Measurements from ENCODE around the gene FHDC1. TPM values are rescaled to one million over a fixed set of nuclear protein-coding genes. Genes with fewer than 3 reads are reported as not detected.

Gene FHDC1
- total RNA-seq, 1 experiment from 2014 or later, result 18.1 TPM

DNA sequence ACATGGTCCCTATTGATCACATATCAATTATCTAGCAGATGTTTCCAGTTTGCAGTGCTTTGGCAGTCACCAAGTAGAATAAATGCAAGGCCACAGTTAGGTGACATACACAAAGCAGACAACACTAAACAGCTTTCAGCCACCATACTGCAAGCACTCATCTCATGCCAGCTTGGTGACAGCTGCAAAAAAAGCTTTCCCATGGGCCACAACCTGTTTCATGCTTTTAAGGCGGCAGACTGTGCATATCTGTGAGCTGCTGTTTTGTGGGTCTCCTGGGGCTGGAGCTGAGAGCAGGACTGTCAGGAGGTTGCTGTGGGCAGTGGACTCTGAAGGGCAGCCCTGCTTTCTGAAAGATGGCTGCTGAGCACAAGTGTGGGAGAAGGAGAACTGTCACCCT lies 82.6 kb downstream of the FHDC1 start:
- H3K36me3 Mint-ChIP-seq, result no peaks in the 10 kb centered on the region
- no peak for DNase-seq (ENCODE audit: low spot score)
- ChIA-PET CTCF (no interaction called here), POLR2A (no interaction called here)
- TF ChIP-seq MYBL2 (CRISPR knock-in tag; IDR thresholded peaks at IDR 0.05) (no peak), NR1H2 (CRISPR knock-in tag; IDR thresholded peaks at IDR 0.05) (no peak), ZNF416 (CRISPR knock-in tag; IDR thresholded peaks at IDR 0.05) (no peak), MXD4 (CRISPR knock-in tag; IDR thresholded peaks at IDR 0.05; ENCODE audit: borderline replicate concordance) (no peak), SMAD4 (CRISPR knock-in tag; IDR thresholded peaks at IDR 0.05) (no peak), KAT7 (CRISPR knock-in tag; IDR thresholded peaks at IDR 0.05; ENCODE audit: borderline replicate concordance) (no peak), JAZF1 (CRISPR knock-in tag; IDR thresholded peaks at IDR 0.05) (no peak), ZNF263 (CRISPR knock-in tag; IDR thresholded peaks at IDR 0.05; ENCODE audit: low read depth) (no peak), NFATC4 (CRISPR knock-in tag; IDR thresholded peaks at IDR 0.05) (no peak), JUN (CRISPR knock-in tag; IDR thresholded peaks at IDR 0.05) (no peak), GRHL2 (CRISPR knock-in tag; IDR thresholded peaks at IDR 0.05; ENCODE audit: insufficient replicate concordance, severe bottlenecking) (no peak), ZNF396 (CRISPR knock-in tag; IDR thresholded peaks at IDR 0.05; ENCODE audit: borderline replicate concordance) (no peak)
- TF ChIP-seq, protein P1, sequence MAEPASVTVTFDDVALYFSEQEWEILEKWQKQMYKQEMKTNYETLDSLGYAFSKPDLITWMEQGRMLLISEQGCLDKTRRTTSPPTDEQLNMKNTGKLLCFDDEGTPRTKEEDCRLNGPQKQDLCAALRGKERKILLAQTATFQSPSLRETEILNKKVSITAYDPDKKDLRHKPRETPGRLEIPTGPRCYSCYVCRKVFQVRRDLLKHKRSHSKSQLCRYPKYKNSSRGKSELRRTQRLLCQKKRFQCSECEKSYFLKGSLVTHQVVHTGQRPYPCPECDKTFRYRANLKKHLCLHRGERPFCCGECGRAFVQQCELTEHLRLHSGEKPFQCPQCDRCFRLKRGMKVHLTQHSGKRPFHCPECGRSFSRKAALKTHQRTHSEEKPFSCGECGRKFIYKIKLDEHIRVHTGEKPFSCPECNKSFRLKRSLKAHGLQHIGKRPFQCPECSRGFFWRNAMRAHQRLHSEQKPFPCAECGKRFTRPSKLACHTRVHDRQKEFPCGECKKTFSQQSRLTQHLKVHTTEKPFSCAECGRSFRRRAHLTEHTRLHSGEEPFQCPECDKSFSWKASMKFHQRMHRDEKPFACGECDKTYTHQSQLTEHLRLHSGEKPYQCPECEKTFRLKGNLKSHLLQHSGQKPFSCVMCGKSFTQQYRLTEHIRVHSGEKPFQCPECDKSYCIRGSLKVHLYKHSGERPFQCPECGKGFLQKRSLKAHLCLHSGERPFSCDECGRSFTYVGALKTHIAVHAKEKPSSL (CRISPR knock-in tag; conservative IDR thresholded peaks at IDR 0.05), result no peak
- TF ChIP-seq, protein P2, sequence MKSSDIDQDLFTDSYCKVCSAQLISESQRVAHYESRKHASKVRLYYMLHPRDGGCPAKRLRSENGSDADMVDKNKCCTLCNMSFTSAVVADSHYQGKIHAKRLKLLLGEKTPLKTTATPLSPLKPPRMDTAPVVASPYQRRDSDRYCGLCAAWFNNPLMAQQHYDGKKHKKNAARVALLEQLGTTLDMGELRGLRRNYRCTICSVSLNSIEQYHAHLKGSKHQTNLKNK (CRISPR knock-in tag; IDR thresholded peaks at IDR 0.05), result no peak
- TF ChIP-seq, protein P3, sequence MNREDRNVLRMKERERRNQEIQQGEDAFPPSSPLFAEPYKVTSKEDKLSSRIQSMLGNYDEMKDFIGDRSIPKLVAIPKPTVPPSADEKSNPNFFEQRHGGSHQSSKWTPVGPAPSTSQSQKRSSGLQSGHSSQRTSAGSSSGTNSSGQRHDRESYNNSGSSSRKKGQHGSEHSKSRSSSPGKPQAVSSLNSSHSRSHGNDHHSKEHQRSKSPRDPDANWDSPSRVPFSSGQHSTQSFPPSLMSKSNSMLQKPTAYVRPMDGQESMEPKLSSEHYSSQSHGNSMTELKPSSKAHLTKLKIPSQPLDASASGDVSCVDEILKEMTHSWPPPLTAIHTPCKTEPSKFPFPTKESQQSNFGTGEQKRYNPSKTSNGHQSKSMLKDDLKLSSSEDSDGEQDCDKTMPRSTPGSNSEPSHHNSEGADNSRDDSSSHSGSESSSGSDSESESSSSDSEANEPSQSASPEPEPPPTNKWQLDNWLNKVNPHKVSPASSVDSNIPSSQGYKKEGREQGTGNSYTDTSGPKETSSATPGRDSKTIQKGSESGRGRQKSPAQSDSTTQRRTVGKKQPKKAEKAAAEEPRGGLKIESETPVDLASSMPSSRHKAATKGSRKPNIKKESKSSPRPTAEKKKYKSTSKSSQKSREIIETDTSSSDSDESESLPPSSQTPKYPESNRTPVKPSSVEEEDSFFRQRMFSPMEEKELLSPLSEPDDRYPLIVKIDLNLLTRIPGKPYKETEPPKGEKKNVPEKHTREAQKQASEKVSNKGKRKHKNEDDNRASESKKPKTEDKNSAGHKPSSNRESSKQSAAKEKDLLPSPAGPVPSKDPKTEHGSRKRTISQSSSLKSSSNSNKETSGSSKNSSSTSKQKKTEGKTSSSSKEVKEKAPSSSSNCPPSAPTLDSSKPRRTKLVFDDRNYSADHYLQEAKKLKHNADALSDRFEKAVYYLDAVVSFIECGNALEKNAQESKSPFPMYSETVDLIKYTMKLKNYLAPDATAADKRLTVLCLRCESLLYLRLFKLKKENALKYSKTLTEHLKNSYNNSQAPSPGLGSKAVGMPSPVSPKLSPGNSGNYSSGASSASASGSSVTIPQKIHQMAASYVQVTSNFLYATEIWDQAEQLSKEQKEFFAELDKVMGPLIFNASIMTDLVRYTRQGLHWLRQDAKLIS (CRISPR knock-in tag; IDR thresholded peaks at IDR 0.05; ENCODE audit: borderline replicate concordance), result no peak
- TF ChIP-seq, protein P4, sequence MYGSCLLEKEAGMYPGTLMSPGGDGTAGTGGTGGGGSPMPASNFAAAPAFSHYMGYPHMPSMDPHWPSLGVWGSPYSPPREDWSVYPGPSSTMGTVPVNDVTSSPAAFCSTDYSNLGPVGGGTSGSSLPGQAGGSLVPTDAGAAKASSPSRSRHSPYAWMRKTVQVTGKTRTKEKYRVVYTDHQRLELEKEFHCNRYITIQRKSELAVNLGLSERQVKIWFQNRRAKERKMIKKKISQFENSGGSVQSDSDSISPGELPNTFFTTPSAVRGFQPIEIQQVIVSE (CRISPR knock-in tag; IDR thresholded peaks at IDR 0.05; ENCODE audit: borderline replicate concordance), result no peak
- TF ChIP-seq, protein P5, sequence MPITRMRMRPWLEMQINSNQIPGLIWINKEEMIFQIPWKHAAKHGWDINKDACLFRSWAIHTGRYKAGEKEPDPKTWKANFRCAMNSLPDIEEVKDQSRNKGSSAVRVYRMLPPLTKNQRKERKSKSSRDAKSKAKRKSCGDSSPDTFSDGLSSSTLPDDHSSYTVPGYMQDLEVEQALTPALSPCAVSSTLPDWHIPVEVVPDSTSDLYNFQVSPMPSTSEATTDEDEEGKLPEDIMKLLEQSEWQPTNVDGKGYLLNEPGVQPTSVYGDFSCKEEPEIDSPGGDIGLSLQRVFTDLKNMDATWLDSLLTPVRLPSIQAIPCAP (CRISPR knock-in tag; IDR thresholded peaks at IDR 0.05), result no peak
- ATAC-seq, result no peak
- H3K9me3 Mint-ChIP-seq, result no peaks in the 10 kb centered on the region; the same call in 1 of the 2 replicates
- peaks cover 3% of the 10 kb centered on the region; the same call in 1 of the 2 replicates for H3K27me3 Mint-ChIP-seq (ENCODE audit: low read depth)
- H3K4me1 Mint-ChIP-seq, result peaks cover 29% of the 10 kb centered on the region
- H3K27ac Mint-ChIP-seq, result no peak overlapping the region
- no peak overlapping the region for H3K4me3 Mint-ChIP-seq

DNA sequence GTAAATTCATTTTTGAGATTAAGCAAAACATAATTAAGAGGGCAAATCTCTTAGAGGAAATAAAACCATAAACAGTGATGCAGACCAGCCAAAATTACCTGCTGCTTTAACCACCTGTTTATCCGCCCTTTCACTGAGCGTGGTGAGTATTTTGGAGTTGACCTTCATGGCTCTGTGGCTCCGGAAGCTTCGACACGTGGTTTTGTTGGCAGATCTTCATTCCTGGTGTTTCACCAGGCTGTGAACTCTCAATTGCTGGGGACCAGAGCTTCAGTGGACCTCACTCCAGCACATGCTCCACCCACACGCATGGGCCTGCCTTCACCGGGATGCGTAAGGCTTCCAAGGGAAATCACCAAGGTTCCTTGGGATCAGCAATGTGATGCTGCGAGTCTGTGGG lies 83.8 kb downstream of the FHDC1 start:
- Mint-ChIP-seq H3K4me1 (peaks cover 33% of the 10 kb centered on the region), H3K4me3 (no peak overlapping the region), H3K36me3 (no peaks in the 10 kb centered on the region), H3K9me3 (no peaks in the 10 kb centered on the region; the same call in 1 of the 2 replicates), H3K27me3 (ENCODE audit: low read depth) (peaks cover 3% of the 10 kb centered on the region; the same call in 1 of the 2 replicates), H3K27ac (no peak overlapping the region)
- POLR2A ChIA-PET, result no interaction called here
- no peak for DNase-seq (ENCODE audit: low spot score)
- TF ChIP-seq, protein P6, sequence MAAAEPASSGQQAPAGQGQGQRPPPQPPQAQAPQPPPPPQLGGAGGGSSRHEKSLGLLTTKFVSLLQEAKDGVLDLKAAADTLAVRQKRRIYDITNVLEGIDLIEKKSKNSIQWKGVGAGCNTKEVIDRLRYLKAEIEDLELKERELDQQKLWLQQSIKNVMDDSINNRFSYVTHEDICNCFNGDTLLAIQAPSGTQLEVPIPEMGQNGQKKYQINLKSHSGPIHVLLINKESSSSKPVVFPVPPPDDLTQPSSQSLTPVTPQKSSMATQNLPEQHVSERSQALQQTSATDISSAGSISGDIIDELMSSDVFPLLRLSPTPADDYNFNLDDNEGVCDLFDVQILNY (CRISPR knock-in tag; IDR thresholded peaks at IDR 0.05), result no peak
- TF ChIP-seq, protein P7, sequence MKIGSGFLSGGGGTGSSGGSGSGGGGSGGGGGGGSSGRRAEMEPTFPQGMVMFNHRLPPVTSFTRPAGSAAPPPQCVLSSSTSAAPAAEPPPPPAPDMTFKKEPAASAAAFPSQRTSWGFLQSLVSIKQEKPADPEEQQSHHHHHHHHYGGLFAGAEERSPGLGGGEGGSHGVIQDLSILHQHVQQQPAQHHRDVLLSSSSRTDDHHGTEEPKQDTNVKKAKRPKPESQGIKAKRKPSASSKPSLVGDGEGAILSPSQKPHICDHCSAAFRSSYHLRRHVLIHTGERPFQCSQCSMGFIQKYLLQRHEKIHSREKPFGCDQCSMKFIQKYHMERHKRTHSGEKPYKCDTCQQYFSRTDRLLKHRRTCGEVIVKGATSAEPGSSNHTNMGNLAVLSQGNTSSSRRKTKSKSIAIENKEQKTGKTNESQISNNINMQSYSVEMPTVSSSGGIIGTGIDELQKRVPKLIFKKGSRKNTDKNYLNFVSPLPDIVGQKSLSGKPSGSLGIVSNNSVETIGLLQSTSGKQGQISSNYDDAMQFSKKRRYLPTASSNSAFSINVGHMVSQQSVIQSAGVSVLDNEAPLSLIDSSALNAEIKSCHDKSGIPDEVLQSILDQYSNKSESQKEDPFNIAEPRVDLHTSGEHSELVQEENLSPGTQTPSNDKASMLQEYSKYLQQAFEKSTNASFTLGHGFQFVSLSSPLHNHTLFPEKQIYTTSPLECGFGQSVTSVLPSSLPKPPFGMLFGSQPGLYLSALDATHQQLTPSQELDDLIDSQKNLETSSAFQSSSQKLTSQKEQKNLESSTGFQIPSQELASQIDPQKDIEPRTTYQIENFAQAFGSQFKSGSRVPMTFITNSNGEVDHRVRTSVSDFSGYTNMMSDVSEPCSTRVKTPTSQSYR (CRISPR knock-in tag; IDR thresholded peaks at IDR 0.05), result no peak
- no peak for TF ChIP-seq GRHL2 (CRISPR knock-in tag; IDR thresholded peaks at IDR 0.05; ENCODE audit: insufficient replicate concordance, severe bottlenecking)
- no peak for ATAC-seq
- CTCF ChIA-PET, result no interaction called here

All from WTC11 (cell line).